ENCODE measurements around the gene SERPINB10. TPM values are rescaled to one million over a fixed set of nuclear protein-coding genes. Genes with fewer than 3 reads are reported as not detected.

SERPINB10 gene
- total RNA-seq, result not detected in 2 replicates
- long read RNA-seq, result 0 reads

- Mint-ChIP-seq H3K27ac (no peak within 1 kb of the TSS), H3K9me3 (ENCODE audit: low read depth) (no peaks in the 10 kb centered on the region), H3K36me3 (ENCODE audit: insufficient read depth) (no peaks in the 10 kb centered on the region), H3K27me3 (peaks cover 12% of the 10 kb centered on the region), H3K4me1 (ENCODE audit: low read depth) (no peaks in the 10 kb centered on the region), H3K4me3 (ENCODE audit: low read depth) (no peak within 1 kb of the TSS)
- DNase-seq (ENCODE audit: low spot score, unreplicated experiment), result no peak
- TF ChIP-seq CTCF (IDR thresholded peaks at IDR 0.05; ENCODE audit: unreplicated experiment), result no peak
These were observed at the start of gene SERPINB10 for GRCh38 chr18:63907664-63908063. TSS of gene SERPINB10 (plus strand) at chr18:63907958. CDS start at chr18:63915511, 7,553 bp downstream.

- Mint-ChIP-seq H3K27me3 (no peaks in the 10 kb centered on the region), H3K27ac (no peak overlapping the region), H3K36me3 (ENCODE audit: insufficient read depth) (no peaks in the 10 kb centered on the region), H3K4me1 (ENCODE audit: low read depth) (no peaks in the 10 kb centered on the region), H3K9me3 (ENCODE audit: low read depth) (peaks cover 15% of the 10 kb centered on the region), H3K4me3 (ENCODE audit: low read depth) (no peak overlapping the region)
- TF ChIP-seq CTCF (IDR thresholded peaks at IDR 0.05; ENCODE audit: unreplicated experiment), result no peak
- no peak for DNase-seq (ENCODE audit: low spot score, unreplicated experiment)
These were observed 49.3 kb upstream of the SERPINB10 start for GRCh38 chr18:63858456-63858855.

- Mint-ChIP-seq H3K27ac (no peak overlapping the region), H3K9me3 (ENCODE audit: low read depth) (peaks cover 14% of the 10 kb centered on the region)
- no peak for DNase-seq (ENCODE audit: low spot score, unreplicated experiment)
These were observed 47.8 kb upstream of the SERPINB10 start for GRCh38 chr18:63859781-63860475.

GRCh38 chr18:63860531-63860930 is 47.2 kb upstream of the SERPINB10 start:
- no peak for DNase-seq (ENCODE audit: low spot score, unreplicated experiment)
- H3K27ac Mint-ChIP-seq, result no peak overlapping the region
- H3K36me3 Mint-ChIP-seq (ENCODE audit: insufficient read depth), result no peaks in the 10 kb centered on the region
- H3K9me3 Mint-ChIP-seq (ENCODE audit: low read depth), result peaks cover 12% of the 10 kb centered on the region
- TF ChIP-seq CTCF (IDR thresholded peaks at IDR 0.05; ENCODE audit: unreplicated experiment), result no peak
- no peaks in the 10 kb centered on the region for H3K27me3 Mint-ChIP-seq
- no peak overlapping the region for H3K4me3 Mint-ChIP-seq (ENCODE audit: low read depth)
- H3K4me1 Mint-ChIP-seq (ENCODE audit: low read depth), result no peaks in the 10 kb centered on the region

More at GRCh38 chr18:63859781-63860475, 47.8 kb upstream of the SERPINB10 start:
- Mint-ChIP-seq H3K36me3 (ENCODE audit: insufficient read depth) (no peaks in the 10 kb centered on the region), H3K4me1 (ENCODE audit: low read depth) (no peaks in the 10 kb centered on the region), H3K4me3 (ENCODE audit: low read depth) (no peak overlapping the region), H3K27me3 (no peaks in the 10 kb centered on the region)
- no peak for TF ChIP-seq CTCF (IDR thresholded peaks at IDR 0.05; ENCODE audit: unreplicated experiment)

- Mint-ChIP-seq H3K4me3 (ENCODE audit: low read depth) (no peak overlapping the region), H3K27ac (peak overlapping the region; percentile 11)
- no peak for DNase-seq (ENCODE audit: low spot score, unreplicated experiment)
These were observed 40.2 kb upstream of the SERPINB10 start for GRCh38 chr18:63867368-63868125.

More at GRCh38 chr18:63867368-63868125, 40.2 kb upstream of the SERPINB10 start:
- Mint-ChIP-seq H3K4me1 (ENCODE audit: low read depth) (no peaks in the 10 kb centered on the region), H3K27me3 (peaks cover 3% of the 10 kb centered on the region), H3K9me3 (ENCODE audit: low read depth) (no peaks in the 10 kb centered on the region), H3K36me3 (ENCODE audit: insufficient read depth) (no peaks in the 10 kb centered on the region)
- TF ChIP-seq CTCF (IDR thresholded peaks at IDR 0.05; ENCODE audit: unreplicated experiment), result no peak

Measured in progenitor cell of endocrine pancreas (in vitro differentiated cells).